GM10847 (cell line): Measurements from ENCODE around the gene KLHL29.

Source experiments
- POLR2A ChIP-seq: IDR thresholded peaks from 2 replicates; pipeline ENCODE4 v1.6.1; 2011; ENCODE audit not compliant: insufficient read length; ENCODE audit errors: extremely low read depth

KLHL29 gene

GRCh38 chr2:23522726-23523372, 137.9 kb downstream of the KLHL29 start:
- TF ChIP-seq POLR2A: no peak

- TF ChIP-seq POLR2A: no peak
Measured at GRCh38 chr2:23523373-23524260, 138.6 kb downstream of the KLHL29 start.

- no peak for TF ChIP-seq POLR2A
Measured at GRCh38 chr2:23524261-23524706, 139.3 kb downstream of the KLHL29 start.

GRCh38 chr2:23525137-23525765, 140.3 kb downstream of the KLHL29 start:
- no peak for TF ChIP-seq POLR2A

GRCh38 chr2:23526114-23526513, 141.1 kb downstream of the KLHL29 start:
- no peak for TF ChIP-seq POLR2A

- TF ChIP-seq POLR2A: no peak
Measured at GRCh38 chr2:23526835-23527790, 142.1 kb downstream of the KLHL29 start.

- TF ChIP-seq POLR2A: no peak
Measured at GRCh38 chr2:23528171-23528570, 143.2 kb downstream of the KLHL29 start.

- TF ChIP-seq POLR2A: no peak
Measured at GRCh38 chr2:23528690-23529089, 143.7 kb downstream of the KLHL29 start.

GRCh38 chr2:23529659-23530058, 144.7 kb downstream of the KLHL29 start:
- TF ChIP-seq POLR2A: no peak

- no peak for TF ChIP-seq POLR2A
Measured at GRCh38 chr2:23530206-23530908, 145.4 kb downstream of the KLHL29 start.

- TF ChIP-seq POLR2A: no peak
Measured at GRCh38 chr2:23530909-23531276, 145.9 kb downstream of the KLHL29 start.

- TF ChIP-seq POLR2A: no peak
Measured at GRCh38 chr2:23531280-23531679, 146.3 kb downstream of the KLHL29 start.

- no peak for TF ChIP-seq POLR2A
Measured at GRCh38 chr2:23531881-23532280, 146.9 kb downstream of the KLHL29 start.
